ENCODE data around the gene UQCR11.

UQCR11 gene

DNA sequence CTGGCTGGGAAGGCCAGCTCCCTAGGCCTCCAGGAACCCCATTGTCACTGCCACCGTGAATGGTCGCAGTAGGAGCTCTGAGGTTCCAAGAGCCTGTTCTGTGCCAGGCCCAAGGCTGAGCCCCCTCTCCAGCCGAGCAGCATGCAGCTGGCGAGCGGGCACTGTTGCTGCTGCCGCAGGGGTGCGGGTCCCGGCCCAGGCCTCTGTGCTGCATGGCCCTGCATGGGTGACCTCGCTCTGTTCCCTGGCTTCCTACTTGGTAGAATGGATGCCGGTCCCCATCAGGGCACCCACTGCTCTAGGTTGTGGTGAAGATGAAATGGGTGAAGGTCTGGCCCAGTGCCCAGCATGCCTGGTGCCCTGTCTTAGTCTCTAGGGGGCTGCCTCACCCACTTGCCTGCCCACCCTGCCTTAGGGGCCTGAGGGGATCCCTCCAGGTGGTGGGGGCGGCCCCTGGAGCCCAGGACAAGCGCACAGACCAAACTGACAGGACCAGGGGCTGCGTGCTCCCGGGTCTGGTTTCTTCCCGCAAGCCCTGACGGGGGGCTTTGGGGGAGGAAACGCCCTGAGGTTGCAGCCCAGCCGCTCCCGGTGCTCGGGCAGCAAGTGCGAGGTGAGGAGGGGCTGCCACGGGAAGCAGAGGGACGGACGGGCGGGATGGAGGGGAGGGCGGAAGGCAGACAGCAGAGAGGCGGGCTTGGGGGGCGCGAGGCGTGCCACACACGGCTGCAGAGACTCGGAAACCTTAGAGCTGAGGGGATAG, 8.7 kb upstream of the UQCR11 start:
- no peak for DNase-seq

DNA sequence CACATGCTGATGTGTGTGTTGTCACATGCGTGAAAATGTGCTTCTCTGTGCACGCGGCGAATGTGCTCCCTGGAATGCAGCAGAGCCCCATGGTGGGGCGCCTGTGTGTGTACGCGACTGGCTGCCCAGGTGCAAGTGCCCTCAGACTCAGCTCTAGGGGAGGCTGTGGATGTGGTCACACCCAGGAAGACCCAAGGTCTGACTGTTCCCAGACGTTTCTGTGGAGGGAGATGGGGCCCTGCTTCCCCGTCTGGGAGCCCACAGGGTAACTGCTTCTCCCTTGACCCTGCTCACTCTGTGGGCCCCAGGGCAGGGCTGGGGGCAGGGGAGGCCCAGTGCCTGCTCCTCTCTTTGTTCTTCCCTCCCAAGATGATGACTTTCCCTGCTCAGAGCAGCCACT, 7.9 kb upstream of the UQCR11 start:
- no peak for DNase-seq

DNA sequence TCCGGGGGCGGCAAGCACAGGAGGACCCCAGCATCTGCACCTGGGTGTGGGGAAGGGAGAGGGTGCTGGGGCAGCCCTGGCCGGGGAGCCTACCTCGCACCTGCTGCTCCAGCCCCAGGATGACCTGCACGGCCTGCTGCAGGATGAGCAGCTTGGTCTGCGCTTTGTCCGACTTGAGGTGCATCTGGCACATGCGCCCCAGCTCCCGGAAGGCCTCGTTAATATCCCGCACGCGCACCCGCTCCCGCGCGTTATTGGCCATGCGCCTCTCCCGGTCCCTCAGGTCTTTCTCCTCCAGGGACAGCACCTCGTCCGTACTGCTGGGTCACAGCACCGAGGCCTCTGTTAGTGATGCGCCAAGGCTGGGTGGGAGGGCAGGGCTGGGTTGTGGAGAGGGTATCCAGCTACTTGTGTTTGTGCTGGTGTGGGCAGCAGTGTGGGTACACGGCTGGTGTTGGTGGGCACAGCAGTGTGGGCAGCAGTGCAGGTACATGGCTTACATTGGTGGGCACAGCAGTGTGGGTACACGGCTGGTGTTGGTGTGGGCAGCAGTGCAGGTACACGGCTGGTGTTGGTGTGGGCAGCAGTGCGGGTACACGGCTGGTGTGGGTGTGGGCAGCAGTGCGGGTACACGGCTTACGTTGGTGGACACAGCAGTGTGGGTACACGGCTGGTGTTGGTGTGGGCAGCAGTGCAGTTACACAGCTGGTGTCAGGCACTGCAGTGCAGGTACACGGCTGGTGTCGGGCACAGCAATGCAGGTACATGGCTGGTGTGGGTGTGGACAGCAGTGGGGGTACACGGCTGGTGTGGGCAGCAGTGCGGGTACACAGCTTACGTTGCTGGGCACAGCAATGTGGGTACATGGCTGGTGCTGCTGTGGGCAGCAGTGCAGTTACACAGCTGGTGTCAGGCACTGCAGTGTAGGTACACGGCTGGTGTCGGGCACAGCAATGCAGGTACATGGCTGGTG, 7.1 kb upstream of the UQCR11 start:
- DNase-seq = no peak

DNA sequence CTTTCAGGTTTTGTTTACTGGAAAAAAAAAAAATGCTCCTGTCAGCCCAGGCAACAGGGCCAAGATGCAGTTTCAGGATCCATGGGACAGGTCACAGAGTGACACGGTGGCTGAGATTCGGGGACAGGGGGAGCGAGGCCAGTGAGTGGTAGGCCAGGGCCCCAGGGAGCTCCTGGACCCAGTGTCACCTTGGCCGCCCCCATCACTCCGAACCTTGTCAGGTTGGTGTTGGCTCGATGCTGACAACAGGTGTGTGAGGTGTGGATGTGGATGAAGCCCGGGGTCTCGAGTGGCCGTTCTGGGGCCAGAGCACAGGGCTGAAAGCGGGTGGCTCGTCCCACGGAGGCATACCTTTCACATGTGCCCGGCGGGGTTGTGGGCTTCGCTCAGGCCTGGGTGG, 6.1 kb upstream of the UQCR11 start:
- no peak for DNase-seq

DNA sequence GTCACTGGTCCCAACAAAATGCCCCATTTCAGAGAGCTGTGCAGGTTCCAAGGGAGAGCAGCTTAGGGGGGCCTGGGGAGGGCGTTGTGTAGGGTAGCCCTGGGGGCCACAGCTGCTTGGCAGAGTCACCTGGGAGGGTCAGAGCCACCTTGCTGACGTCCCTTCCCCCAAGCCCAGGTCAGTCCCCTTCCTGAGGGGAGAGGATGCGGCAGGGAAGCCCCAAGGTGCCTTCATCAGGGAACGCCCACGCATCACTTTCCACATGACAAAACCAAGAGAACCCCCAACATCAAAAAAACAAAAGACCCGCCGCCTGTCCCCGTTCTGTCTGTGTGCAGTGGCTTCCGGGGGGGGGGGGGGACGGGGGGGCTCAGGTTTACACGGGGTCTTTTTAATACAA, 5.3 kb upstream of the UQCR11 start:
- DNase-seq = no peak

DNA sequence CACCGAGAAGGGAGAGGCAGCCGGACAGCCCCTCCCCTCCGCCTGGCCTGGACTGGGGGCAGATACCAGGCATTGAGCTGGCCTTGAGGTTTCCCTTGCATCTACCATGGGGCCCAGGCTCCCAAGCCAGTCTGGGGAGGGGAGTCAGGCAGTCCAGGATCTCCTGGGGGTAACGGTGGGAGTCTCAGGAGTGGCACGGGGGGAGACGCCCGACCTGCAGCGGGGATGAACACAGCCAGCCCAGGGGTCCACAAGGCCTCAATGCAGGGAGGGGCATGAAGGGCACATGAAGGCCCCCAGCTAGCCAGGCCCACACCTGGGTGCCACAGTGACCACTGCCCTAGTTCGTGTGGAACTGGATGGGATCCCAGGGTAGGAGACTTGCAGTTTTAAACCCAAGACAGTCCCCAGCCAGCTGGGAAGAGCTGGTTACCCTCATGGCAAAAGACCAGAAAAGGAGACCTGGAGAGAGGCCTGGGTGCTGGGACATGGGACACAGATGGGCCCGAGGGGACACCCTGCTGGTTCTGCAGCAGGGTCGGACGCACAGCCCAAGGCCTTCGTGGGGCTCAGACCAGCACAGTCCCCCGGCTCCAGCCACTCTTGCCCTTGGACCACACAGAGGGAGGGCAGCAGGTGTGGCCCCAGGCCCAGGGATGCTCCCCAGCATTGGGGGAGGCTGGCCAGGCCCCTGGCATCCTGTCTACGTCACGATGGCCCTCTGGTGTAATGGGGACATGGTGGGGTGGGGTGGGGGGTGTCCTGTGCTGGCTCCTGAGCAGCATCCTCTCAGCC, 4.6 kb upstream of the UQCR11 start:
- DNase-seq = no peak

DNA sequence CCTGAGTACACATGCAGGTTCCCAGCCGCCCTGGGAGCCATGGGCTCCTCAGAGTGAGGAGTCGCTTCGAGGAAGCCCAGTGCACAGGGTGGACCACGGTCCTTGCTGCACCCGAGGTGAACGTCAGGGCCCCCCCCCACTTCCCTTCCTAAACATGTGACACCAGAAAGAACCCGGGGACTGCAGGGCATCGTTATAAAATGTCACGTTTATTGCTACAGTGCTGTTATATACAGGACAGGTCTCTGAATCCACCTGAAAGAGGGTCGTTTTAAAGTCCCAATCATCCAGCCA, 3.8 kb upstream of the UQCR11 start:
- peak; percentile 61 for DNase-seq

DNA sequence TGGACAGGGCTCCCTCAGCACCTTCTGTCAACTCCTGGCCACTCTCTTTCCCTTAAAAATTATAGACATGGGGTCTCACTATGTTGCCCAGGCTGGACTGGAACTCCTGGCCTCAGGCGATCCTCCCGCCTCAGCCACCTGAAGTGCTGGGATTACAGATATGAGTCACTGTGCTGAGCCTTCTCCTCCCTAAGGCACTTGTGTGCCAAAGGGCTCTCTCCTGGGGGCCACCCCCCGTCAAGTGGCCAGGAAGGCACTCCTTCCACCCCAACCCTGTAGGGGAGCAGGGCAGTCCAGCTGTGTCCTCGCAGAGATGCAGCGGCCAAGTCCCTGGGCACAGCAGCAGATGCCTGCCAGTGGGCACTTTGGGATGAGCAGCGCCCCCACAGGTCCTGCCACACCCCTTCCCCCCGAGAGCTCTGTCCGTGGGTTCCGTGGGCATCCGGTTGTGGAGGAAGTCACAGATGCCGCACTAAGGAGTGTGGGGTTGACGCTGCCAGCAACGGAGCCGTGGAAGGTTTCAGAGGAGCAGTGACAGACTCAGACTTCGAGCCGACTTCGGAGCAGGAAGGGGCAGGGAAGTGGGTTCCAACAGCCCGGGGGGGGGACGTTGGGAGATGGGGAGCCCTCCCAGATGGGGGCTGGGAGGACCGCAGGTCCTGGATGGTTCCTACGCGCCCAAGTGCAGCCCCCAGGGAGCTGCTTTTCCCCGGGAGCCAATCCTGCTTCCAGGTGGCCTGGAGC, 3.3 kb upstream of the UQCR11 start:
- peak; percentile 60 for DNase-seq

DNA sequence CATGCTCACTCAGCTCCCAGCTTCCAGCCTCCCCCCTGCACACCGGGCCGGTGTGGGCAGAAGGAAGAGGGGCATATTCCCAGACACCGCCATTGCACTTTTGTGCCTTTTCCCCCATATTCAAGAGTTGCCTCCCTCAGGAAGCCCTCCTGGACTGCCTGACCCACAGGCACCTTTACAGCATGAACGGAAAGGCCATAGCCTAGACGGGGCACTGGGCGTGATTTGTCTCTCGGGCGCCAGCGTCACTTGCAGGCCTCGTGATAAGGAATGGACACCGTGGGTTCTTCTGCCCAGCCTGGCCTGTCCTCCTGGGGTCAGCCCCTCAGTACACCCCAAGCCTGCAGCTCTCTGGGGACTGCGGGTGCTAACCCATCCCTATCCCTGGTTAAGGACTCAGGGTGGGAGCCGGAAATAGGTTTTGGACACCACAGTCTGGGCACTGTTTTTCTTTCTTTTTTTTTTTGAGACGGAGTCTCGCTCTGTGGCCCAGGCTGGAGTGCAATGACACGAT, 933 bp upstream of the UQCR11 start:
- no peak for DNase-seq

DNA sequence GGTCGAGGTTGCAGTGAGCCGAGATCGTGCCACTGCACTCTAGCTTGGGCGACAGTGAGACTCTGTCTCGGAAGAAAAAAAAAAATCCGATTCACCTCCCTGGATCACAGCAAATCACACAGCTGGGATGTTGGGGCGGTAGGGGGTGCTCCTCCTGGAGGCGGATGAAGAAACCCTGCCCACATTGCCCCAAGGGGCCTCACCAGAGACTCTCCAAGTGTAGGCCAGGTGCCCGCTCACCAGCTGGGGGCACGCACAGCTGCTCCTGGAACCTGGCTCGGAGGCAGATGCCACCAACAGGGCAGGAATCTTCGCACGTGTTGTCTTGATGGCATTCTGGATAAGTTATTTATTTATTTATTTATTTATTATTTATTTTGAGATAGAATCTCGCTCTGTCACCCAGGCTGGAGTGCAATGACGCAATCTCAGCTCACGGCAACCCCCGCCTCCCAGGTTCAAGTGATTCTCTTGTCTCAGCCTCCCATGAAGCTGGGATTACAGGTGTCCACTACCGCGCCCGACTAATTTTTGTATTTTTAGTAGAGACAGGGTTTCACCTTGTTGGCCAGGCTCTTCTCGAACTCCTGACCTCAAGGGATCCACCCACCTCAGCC, 3.1 kb downstream of the UQCR11 start:
- DNase-seq = no peak

DNA sequence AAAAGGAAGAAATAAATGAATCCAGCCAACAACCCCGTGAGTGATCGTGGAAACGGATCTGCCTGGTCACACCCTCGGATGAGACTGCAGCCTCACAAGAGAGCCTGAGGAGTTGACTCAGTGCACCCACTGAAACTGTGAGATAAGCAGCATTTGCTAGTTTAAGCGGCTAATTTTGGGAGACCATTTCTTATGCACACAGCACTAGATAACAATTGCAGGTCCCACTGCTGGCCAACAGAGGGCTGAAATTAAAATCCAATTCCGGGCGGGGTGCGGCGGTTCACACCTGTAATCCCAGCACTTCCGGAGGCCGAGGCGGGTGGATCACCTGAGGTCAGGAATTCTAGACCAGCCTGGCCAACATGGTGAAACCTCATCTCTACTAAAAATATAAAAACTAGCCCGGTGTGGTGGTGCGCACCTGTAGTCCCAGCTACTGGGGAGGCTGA, 3.6 kb downstream of the UQCR11 start:
- no peak for DNase-seq

DNA sequence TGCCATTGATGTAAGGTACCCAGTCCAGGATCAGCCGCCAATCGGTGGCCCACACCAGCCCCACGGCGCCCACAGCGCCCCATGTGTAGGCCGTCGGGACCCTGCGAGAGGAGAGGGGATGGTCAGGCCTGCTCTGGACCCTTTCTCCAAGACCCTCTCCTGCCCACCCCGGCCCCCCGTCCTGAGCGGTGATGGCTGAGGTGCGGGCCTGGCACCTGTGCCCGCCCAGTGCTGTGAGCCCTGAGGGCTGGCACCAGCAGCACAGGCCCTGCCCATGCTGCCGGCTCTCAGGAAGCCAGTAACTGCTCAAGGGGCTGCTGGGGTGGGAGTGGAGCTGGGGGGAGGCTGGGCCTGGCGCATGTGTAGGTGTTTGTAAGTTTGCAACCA, 5.8 kb downstream of the UQCR11 start:
- no peak for DNase-seq

DNA sequence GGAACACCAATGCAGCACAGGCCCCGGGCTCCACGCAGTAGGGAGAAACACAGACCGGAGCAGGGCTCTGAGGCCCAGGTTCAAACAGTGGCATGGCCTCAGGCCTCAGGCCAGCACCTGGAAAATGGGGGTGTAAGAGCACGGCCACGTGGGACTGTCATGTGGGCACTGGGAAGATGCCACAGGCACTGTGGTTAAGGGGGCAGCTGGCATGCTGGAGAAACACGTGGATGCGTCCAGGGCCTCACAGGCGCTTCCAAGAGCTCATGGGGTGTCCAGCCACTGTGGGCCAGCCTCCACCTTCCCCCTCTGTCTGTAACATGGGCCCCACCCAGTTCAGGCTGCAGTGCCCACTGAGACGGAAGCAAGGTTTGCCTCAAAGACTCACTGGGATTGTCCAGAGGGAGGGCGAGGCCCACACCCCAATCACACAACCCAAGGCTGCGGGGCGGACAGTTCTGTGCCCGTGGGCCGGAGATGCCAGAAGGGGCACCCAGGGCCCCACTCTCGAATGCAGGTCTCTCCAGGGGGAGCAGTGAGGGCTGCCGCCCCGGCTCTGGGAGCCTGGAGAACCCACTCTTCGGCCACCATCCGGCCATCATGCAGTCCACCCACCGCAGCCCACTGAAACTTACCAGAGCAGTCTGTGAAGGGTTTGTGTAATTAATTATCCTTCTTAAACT, 6.3 kb downstream of the UQCR11 start:
- DNase-seq = no peak

DNA sequence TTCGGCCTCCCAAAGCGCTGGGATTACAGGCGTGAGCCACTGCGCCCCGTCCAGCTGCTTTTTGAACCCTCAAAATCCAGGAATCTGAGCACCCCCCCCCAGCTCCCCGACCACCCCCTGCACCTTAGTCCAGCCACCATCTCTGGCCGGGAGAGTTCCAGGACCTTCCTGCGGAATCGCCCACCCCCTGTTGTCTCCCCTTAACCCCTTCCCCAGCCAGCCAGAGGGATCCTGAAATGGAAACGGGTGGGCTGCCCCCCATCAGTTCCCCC, 11.8 kb downstream of the UQCR11 start:
- DNase-seq = no peak

DNA sequence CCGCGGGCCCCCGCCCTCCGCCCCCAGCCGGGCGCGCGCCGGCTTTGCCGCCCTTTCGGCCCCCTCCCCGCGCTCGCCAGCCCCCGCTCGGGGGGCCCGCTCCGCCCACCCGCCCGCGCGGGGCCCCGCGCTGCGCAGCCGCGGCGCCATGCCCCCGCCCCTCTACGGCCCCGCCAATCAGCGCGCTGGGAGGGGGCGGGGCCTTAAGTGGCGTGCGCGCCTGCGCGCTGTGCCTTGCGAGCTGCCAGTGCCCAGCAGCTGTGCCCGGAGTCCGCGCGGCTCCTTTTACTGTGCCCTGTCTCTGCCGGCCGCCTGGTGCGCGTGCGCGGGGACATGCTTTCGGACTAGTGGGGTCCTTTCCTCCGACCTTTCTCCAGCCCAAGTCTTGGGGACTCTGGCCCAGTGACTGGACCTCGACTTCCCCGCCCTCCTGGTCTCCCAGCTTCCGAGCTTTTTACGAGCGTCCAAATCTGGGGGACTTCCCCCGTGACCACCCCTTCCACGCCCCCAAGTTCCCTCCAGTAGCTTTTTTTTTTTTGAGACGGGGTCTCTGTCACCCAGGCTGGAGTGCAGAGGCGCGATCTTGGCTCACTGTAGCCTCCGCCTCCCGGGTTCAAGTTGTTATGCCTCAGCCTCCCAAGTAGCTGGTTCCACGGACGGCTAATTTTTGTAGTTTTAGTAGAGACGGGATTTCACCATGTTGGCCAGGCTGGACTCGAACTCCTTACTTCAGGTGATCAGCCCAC, 12.3 kb downstream of the UQCR11 start, which contains the start of gene MBD3:
Gene MBD3 (minus strand): TSS at position 111 of the 746 bp plus-strand sequence. CDS start 234 bp downstream, outside the sequence.
- DNase-seq = peak; percentile 92

DNA sequence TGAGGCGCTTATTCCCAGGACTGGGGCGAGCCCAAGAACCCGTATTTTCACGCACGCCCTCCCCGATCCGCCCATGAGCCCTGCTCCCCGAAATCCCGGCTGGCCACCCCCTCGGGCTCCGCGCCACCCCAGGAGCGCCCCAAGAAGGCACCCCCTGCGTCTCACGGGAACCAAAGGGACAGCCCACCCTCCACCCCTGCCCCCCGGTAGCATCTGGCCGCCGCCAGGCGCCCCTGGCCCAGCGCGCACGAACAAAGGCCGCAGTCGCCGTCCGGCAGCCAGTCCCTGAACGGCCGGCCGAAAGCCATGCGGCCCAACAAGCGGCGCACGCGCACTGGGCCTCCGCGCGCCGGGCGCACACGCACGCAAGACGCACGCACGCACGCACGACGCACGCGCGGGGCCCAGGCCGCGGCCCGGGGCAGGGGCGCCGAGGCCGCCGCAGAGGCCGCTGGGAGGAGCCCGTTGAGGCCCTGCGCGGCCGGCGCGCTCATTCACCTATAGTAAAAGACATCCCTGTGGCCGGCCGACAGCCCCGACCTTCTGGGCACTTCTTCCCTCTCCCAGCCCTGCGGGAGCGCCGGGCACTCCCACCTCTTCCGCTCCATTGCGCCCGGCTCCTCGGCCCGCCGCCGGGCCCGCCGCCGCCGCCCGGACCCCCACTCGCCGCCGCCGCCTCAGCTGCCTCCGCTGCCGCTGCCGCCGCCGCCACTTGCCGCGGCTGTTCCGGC, 13.1 kb downstream of the UQCR11 start:
- peak; percentile 89 for DNase-seq

DNA sequence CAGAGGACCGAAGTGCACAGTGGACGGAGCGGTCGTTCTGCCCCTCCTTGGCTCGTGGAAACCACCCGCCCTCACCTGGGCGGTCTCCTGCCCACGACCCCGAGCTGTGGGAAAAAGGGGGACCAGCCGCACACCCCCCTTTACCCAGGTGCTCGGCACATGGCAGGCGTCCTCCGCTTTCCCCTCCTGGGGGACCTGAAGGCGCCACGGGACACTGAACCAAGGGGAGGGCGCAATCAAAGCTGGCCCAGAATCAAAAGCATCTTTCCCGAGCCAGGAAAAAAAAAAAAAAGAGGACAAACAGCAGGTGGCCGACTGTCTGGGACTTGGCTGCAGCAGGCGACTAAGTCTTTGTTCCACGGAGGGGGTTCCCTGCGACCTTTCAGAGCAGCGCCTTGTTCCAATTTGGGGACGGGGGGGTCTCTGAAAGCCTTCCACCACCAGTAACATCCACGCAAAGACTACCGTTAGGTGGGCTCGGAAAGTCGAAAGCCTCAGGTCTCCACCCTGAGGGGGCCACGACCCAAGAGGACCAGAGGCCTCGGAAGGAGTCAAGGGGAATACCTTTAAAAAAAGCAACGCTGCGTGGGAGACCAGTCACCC, 13.7 kb downstream of the UQCR11 start:
- no peak for DNase-seq

DNA sequence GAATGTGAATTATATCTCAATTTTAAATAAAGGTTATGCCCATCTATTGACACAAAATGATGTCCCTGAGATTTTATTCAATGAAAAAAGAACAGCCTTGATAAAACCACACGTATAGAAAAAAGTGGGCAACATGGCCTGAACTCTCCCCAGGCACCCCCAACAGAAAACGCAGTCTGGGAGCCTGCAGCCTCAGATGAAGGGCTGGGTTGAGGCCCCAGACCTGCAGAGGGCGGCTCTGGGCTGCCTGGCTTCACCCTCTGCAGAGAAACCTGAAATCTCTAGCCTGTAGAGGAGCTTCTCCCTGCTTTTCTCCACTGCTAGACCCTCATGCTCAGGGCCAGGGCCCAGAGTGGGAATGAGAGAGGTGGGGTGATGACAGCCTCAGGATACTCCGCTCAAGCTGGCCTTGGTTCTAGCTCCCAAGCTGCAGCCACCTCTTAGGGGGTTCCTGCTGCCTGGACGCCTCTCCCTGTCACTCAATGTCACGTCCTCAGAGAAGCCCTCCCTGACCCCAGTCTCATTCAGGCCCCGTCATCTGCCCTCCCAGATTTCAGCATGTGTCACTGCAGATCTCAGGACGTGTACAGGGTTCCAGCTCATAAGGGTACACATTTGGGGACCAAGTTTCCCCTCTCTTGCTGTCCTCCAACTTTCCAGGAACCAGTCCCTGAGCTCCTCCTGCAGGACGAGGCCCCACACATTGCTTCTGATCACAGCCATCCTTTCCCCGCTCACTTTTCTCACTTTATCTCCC, 14.4 kb downstream of the UQCR11 start:
- peak; percentile 42 for DNase-seq

DNA sequence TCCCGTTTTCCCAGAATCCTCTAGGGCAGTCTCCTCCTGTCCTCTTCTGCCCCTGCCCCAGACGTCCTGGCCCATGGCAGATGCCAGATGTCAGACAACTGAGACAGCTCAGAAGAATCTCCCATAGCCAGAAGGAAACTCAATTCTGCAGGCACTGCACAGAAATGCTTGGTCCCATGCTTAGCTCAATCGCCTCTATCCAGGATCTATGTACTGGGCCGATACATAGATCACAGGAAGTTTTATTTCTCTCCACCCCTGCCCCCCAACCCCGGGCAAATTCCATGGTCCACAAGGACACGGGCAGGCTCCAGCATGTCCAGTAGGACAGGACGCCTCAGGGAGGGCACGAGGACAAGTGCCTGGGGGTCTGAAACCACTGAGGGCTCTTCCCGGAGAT, 17.4 kb downstream of the UQCR11 start:
- DNase-seq = no peak
